ENCODE data around the gene MRPL45.

Gene MRPL45

DNA sequence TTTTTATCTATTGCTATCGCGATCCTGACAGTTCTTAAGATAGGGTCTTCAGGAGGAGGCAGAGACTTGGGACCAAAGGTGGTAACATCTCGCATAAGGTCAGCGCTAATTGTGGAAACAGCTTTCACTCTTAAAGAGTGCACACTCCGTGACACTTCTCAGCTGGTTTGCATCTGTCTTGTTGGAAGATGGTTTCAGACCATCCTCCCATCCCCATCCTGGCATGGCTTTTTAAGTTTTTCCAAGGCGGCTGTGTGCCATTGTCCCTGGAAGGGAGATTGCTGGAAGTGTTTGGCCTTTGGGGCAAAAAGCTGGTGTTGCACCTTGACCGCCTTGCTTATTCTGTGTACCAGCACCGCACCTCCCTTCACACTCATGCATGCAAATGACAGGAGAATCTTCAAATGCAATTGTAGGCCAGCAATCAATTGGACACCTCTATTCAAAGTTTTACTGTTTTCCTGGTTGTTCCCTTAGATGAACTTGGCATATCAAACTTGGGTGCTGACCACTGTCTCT, 56.2 kb downstream of the MRPL45 start:
- no peaks in the 10 kb centered on the region for H3K36me3 ChIP-seq (ENCODE audit: control insufficient read depth, insufficient read depth, low read length)
- H3K9ac ChIP-seq (ENCODE audit: low read length): peak overlapping the region; percentile 40
- peak overlapping the region; percentile 26 for H3K4me3 ChIP-seq (ENCODE audit: low read length)
- H3K27me3 ChIP-seq (ENCODE audit: control insufficient read depth, insufficient read depth, low read length): no peaks in the 10 kb centered on the region
- H3K9me3 ChIP-seq (ENCODE audit: control insufficient read depth, low read length): no peaks in the 10 kb centered on the region
- peaks cover 6% of the 10 kb centered on the region for H3K4me1 ChIP-seq (ENCODE audit: control insufficient read depth, insufficient read depth, low read length)

DNA sequence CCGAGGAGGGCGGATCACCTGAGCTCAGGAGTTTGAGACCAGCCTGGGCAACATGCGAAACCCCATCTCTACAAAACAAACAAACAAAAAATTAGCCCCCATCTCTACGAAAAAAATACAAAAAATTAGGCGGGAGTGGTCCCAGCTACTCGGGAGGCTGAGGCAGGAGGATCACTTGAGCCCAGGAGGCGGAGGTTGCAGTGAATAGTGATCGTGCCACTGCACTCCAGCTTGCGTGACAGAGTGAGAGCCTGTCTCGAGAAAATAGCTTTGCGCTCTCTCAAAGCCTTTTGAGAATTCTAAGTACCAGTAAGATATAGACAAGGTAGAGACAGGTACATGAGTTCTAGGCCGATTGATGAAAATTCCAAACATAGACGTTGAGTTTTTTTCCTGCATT, 56.7 kb downstream of the MRPL45 start:
- no peak overlapping the region for H3K4me3 ChIP-seq (ENCODE audit: low read length)
- no peaks in the 10 kb centered on the region for H3K36me3 ChIP-seq (ENCODE audit: control insufficient read depth, insufficient read depth, low read length)
- no peaks in the 10 kb centered on the region for H3K9me3 ChIP-seq (ENCODE audit: control insufficient read depth, low read length)
- H3K9ac ChIP-seq (ENCODE audit: low read length): no peak overlapping the region
- H3K4me1 ChIP-seq (ENCODE audit: control insufficient read depth, insufficient read depth, low read length): peaks cover 6% of the 10 kb centered on the region
- no peaks in the 10 kb centered on the region for H3K27me3 ChIP-seq (ENCODE audit: control insufficient read depth, insufficient read depth, low read length)

DNA sequence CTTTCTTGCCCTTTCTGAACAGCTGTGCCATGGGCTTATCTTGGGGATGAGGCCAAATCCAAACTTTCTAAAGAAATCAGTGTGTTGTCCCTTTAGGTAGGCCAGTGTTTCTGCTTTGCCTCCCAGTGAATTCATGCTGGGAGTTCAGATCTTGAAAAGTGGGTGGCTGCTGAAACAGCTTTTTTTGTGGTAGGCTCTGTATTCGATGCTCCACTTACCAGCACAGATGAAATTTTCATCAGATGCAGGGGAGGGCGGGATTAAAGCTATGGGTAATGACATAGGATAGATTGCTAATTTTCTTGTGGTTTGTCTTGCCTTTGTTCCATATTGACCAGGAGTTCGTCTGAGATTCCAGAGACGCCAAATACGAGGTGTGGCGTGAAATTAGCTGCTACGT, 57.5 kb downstream of the MRPL45 start:
- Histone ChIP-seq H3K9me3 (ENCODE audit: control insufficient read depth, low read length) (no peaks in the 10 kb centered on the region), H3K9ac (ENCODE audit: low read length) (no peak overlapping the region), H3K4me1 (ENCODE audit: control insufficient read depth, insufficient read depth, low read length) (peaks cover 6% of the 10 kb centered on the region), H3K4me3 (ENCODE audit: low read length) (no peak overlapping the region), H3K36me3 (ENCODE audit: control insufficient read depth, insufficient read depth, low read length) (no peaks in the 10 kb centered on the region), H3K27me3 (ENCODE audit: control insufficient read depth, insufficient read depth, low read length) (no peaks in the 10 kb centered on the region)

DNA sequence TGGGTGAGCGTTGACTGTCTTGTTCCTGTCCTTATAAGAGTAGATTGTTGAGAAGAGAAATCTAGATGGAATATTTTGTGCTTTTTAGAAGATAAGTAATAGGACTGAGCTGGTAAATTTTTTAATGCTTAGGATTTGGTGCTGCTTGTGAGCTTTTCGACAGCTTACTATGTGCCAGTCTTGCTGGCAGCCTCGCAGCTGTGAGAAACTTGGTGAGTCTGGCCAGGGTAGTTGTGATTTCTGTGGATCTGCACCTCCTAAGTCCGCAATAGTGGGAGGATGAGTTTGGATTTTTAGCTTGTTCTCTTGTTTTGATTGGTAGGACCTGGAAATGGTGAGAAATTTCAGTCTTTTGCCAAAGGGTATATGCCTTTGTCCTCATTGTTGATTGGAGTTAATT, 58.3 kb downstream of the MRPL45 start:
- H3K9me3 ChIP-seq (ENCODE audit: control insufficient read depth, low read length): no peaks in the 10 kb centered on the region
- no peak overlapping the region for H3K4me3 ChIP-seq (ENCODE audit: low read length)
- H3K27me3 ChIP-seq (ENCODE audit: control insufficient read depth, insufficient read depth, low read length): no peaks in the 10 kb centered on the region
- no peaks in the 10 kb centered on the region for H3K36me3 ChIP-seq (ENCODE audit: control insufficient read depth, insufficient read depth, low read length)
- no peak overlapping the region for H3K9ac ChIP-seq (ENCODE audit: low read length)
- peaks cover 6% of the 10 kb centered on the region for H3K4me1 ChIP-seq (ENCODE audit: control insufficient read depth, insufficient read depth, low read length)

DNA sequence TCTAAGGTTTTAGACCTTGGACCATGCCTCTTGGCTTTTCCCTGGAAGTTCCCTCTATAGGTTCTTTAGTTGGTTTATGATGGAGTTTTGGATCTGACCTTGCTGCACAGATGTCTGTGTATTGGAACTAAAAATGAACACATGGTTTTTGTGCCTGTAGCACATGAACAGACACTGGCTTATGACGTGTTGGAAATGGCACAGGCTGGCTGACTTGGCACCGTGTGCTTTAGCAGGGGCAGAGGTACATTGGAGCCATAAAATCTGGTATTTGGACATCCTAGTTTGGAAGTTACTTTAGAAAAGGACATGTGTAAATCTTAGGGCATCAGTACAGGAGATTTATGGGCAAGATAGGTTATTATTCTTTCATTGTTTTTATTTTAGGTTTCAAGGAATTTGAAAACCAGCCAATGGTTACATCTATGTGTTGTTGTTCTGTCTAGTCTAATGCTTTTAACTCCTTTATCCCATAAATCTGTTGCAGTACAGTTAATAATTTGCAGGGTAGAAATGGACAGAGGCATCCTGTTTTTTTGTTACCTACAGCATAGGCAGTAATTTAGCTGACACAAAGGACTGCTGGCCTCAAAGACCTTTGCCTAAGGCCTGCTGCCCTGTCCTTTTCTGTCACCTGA, 60.6 kb downstream of the MRPL45 start:
- Histone ChIP-seq H3K9ac (ENCODE audit: low read length) (no peak overlapping the region), H3K4me3 (ENCODE audit: low read length) (no peak overlapping the region), H3K9me3 (ENCODE audit: control insufficient read depth, low read length) (no peaks in the 10 kb centered on the region), H3K36me3 (ENCODE audit: control insufficient read depth, insufficient read depth, low read length) (no peaks in the 10 kb centered on the region), H3K27me3 (ENCODE audit: control insufficient read depth, insufficient read depth, low read length) (no peaks in the 10 kb centered on the region), H3K4me1 (ENCODE audit: control insufficient read depth, insufficient read depth, low read length) (peaks cover 6% of the 10 kb centered on the region)

DNA sequence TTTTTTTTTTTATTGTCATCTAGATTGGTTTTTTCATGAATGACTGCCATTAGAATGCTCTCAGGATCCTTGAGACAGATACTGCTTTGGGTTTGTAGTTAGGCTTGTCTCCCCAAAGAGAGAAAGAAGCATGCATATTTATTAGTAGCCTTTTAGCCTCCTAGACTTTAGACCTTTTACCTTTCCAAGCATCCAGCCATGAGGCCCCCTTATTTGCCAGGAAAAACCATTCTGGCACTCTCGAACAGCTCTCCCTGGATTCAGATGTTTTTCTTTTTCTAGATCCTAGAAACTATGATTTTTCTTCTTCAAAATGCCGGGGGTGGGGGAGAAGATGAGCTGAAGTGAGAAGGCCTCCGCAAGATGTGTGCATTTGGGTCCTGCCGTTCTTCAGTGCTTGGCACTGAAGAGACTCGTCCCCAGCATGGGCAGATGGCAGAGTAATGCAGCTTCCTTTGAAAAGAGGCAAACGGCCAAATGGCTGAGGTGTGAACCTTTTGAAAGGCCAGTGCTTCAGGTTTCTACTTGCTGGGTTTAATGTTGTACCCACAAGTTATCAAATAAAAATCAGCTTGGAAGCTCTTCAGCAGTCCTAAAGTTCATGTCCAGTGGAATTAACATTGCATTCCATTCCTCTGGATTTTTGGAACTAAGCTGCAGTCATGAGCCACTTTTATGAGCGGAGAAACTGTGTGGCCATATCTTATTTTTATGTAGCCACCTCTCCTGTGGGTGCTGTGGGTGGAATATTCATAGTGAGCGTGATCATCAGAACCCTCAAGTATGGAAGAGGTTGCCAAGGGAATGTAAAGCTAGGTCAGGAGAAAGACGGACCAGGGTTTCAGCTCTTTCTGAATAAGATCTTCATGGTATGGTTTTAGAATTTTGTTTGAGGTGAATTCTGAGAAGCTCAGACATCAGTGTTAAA, 61.9 kb downstream of the MRPL45 start:
- H3K9ac ChIP-seq (ENCODE audit: low read length): no peak overlapping the region
- no peaks in the 10 kb centered on the region for H3K36me3 ChIP-seq (ENCODE audit: control insufficient read depth, insufficient read depth, low read length)
- H3K4me3 ChIP-seq (ENCODE audit: low read length): no peak overlapping the region
- no peaks in the 10 kb centered on the region for H3K4me1 ChIP-seq (ENCODE audit: control insufficient read depth, insufficient read depth, low read length)
- no peaks in the 10 kb centered on the region for H3K27me3 ChIP-seq (ENCODE audit: control insufficient read depth, insufficient read depth, low read length)
- no peaks in the 10 kb centered on the region for H3K9me3 ChIP-seq (ENCODE audit: control insufficient read depth, low read length)

DNA sequence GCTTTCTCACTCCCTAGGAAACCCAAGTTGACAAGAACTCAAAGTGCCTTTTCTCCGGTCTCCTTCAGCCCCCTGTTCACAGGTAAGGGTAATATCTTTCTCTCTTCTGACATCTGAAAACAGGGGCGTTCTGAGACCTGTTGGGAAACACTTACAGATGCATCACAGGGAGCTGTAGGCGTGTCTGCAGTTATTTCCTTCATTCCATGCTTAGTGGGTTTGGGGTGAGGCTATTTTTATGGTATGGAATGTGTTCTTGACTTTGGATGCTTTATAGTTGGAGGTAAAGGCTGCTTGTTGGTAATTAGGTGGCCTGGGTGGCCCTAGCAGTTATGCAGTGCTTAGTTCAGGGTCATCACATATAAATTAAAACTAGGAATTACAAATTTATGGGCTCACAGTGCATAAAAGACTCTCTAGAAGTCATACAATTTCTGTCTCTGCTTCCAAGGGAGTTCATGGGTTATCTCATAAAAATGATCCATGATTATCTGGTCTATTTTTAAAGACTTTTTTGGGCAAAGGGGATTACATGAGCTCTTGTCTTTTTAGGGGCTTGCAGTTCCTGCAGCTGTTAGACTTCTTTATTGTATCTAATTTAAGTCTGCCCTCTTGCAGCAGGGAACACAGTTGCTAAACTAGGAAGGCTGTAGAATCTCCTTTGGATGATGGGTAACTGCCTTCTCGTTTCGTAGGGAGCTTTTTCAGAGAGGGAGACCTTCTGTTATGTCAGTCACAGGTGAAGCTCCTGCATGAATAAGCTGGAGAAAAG, 64.9 kb downstream of the MRPL45 start:
- Histone ChIP-seq H3K27me3 (ENCODE audit: control insufficient read depth, insufficient read depth, low read length) (no peaks in the 10 kb centered on the region), H3K9ac (ENCODE audit: low read length) (no peak overlapping the region), H3K4me3 (ENCODE audit: low read length) (no peak overlapping the region), H3K36me3 (ENCODE audit: control insufficient read depth, insufficient read depth, low read length) (no peaks in the 10 kb centered on the region), H3K4me1 (ENCODE audit: control insufficient read depth, insufficient read depth, low read length) (no peaks in the 10 kb centered on the region), H3K9me3 (ENCODE audit: control insufficient read depth, low read length) (no peaks in the 10 kb centered on the region)

DNA sequence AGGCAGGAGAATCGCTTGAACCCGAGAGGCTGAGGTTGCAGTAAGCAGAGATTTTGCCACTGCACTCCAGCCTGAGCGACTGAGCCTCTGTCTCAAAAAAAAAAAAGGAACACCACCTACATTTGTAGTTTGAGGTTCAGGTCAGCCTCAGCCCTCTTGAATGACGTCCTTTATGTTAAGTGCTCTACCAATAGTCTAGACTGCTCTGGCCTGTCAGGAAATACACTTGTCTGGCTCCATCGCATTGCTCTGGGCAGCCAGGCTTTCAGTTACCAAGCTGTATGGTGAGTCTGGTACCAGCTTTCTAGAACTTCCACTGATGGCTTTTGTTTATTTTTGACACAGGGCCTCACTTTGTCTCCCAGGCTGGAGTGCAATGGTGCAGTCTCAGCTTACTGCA, 66.0 kb downstream of the MRPL45 start:
- Histone ChIP-seq H3K9ac (ENCODE audit: low read length) (no peak overlapping the region), H3K27me3 (ENCODE audit: control insufficient read depth, insufficient read depth, low read length) (no peaks in the 10 kb centered on the region), H3K36me3 (ENCODE audit: control insufficient read depth, insufficient read depth, low read length) (no peaks in the 10 kb centered on the region), H3K9me3 (ENCODE audit: control insufficient read depth, low read length) (no peaks in the 10 kb centered on the region), H3K4me1 (ENCODE audit: control insufficient read depth, insufficient read depth, low read length) (no peaks in the 10 kb centered on the region), H3K4me3 (ENCODE audit: low read length) (no peak overlapping the region)

DNA sequence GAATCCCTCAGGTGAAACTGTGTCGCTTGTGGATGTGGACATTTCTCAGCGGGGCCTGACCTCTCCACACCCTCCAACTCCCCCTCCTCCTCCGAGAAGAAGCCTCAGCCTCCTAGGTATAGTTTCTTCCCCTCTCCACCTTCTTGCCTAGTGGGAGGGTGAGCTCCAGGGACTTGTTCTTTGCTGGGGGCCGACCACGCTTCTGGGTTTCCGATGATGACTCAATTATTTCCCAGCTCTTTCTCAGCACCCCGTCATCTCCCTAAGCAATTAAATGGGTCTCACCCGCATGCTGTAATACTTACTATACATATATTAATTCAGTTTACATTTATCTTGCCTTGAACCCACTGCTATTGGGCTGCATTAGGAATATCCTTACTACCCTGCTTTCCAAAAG, 67.8 kb downstream of the MRPL45 start:
- no peak overlapping the region for H3K4me3 ChIP-seq (ENCODE audit: low read length)
- no peaks in the 10 kb centered on the region for H3K9me3 ChIP-seq (ENCODE audit: control insufficient read depth, low read length)
- H3K27me3 ChIP-seq (ENCODE audit: control insufficient read depth, insufficient read depth, low read length): no peaks in the 10 kb centered on the region
- H3K9ac ChIP-seq (ENCODE audit: low read length): no peak overlapping the region
- no peaks in the 10 kb centered on the region for H3K4me1 ChIP-seq (ENCODE audit: control insufficient read depth, insufficient read depth, low read length)
- H3K36me3 ChIP-seq (ENCODE audit: control insufficient read depth, insufficient read depth, low read length): no peaks in the 10 kb centered on the region

DNA sequence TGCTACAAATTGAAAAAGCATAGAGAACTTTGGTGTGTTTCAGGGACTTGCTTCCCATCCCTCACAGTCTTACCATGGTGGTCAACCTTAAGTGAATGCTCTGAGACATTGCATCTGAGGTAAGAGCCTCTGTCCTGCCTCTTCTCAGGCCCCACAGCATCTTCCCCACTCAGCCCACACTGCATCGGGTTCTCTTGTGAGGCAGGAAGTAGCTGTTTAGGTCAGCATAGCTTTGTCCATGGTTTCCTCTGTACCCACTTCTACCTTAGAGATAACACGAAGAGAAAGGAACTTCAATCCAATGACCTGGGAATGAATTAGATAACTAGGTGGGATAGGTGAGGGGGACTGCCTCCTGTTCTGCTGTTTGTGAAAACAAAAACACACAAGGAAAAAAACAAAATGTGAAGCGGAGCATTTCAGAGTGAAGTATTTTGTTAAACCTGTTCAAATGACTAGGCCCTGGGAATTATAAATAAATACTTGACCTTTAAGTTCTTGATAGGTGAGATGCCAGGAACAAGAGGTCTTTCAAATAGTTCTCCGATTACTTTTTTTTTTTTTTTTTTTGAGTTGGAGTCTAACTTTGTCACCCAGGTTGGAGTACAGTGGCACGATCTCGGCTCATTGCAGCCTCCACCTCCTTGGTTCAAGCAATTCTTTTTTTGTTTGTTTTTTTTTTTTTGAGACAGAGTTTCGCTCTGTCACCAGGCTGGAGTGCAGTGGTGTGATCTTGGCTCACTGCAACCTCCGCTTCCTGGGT, 72.3 kb downstream of the MRPL45 start:
- Histone ChIP-seq H3K36me3 (ENCODE audit: control insufficient read depth, insufficient read depth, low read length) (no peaks in the 10 kb centered on the region), H3K27me3 (ENCODE audit: control insufficient read depth, insufficient read depth, low read length) (no peaks in the 10 kb centered on the region), H3K9me3 (ENCODE audit: control insufficient read depth, low read length) (no peaks in the 10 kb centered on the region), H3K4me1 (ENCODE audit: control insufficient read depth, insufficient read depth, low read length) (no peaks in the 10 kb centered on the region), H3K4me3 (ENCODE audit: low read length) (no peak overlapping the region), H3K9ac (ENCODE audit: low read length) (no peak overlapping the region)

Measured in mucosa of stomach (tissue), 1 donor.